WTC11 (cell line): ENCODE data around the gene SUPT20H.

Experiments used
- CREM ChIP-seq: sonication (generic); formaldehyde crosslinking; IDR thresholded peaks from 2 replicates; pipeline ENCODE4 v1.8.1; 2022; ENCODE audit warnings: mild to moderate bottlenecking, missing genetic modification reagents, moderate library complexity
- SOX15 ChIP-seq: fragments of 250-450 bp; sonication (Bioruptor Pico); IDR thresholded peaks from 2 replicates; pipeline ENCODE4 v1.9.0; 2021; ENCODE audit warnings: mild to moderate bottlenecking
- TF ChIP-seq, protein P1 (sequence below): fragments of 200-600 bp; IDR thresholded peaks from 2 replicates; pipeline ENCODE4 v1.8.0; 2022; ENCODE audit warnings: antibody characterized with exemption
- TF ChIP-seq, protein P2 (sequence below): sonication (generic); formaldehyde crosslinking; IDR thresholded peaks from 2 replicates; pipeline ENCODE4 v1.8.1; 2023; ENCODE audit warnings: mild to moderate bottlenecking, missing genetic modification reagents, moderate library complexity

DNA sequence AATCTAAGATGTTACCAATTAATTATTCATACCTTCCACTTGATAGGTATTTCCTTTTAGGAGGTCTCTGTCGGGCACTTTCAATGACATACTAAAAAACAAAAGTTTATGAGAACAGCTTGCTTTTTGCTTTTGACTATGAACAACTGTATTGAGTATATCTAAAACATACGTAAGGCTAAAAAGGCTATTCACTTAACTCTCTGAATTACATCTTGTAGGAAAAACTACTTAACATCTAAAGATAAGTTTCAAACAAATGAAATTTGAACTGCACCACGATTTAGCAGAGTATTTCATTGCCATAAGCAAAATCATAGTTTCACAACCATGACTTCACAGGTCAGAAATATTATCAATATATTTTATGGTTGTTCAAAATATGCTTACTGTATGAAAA, 11.6 kb downstream of the SUPT20H start:
- TF ChIP-seq, protein P1, sequence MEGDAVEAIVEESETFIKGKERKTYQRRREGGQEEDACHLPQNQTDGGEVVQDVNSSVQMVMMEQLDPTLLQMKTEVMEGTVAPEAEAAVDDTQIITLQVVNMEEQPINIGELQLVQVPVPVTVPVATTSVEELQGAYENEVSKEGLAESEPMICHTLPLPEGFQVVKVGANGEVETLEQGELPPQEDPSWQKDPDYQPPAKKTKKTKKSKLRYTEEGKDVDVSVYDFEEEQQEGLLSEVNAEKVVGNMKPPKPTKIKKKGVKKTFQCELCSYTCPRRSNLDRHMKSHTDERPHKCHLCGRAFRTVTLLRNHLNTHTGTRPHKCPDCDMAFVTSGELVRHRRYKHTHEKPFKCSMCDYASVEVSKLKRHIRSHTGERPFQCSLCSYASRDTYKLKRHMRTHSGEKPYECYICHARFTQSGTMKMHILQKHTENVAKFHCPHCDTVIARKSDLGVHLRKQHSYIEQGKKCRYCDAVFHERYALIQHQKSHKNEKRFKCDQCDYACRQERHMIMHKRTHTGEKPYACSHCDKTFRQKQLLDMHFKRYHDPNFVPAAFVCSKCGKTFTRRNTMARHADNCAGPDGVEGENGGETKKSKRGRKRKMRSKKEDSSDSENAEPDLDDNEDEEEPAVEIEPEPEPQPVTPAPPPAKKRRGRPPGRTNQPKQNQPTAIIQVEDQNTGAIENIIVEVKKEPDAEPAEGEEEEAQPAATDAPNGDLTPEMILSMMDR = no peak
- TF ChIP-seq SOX15 (CRISPR knock-in tag) (no peak), CREM (no peak)
- TF ChIP-seq, protein P2, sequence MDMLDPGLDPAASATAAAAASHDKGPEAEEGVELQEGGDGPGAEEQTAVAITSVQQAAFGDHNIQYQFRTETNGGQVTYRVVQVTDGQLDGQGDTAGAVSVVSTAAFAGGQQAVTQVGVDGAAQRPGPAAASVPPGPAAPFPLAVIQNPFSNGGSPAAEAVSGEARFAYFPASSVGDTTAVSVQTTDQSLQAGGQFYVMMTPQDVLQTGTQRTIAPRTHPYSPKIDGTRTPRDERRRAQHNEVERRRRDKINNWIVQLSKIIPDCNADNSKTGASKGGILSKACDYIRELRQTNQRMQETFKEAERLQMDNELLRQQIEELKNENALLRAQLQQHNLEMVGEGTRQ (CRISPR knock-in tag) = no peak
